Midbrain (tissue), 1 donor: Measurements from ENCODE around the gene CDC26.
"Not testable (repeated sequence)": the region's sequence is repeated elsewhere in the genome, so short reads cannot be mapped to it uniquely, and the experiment has no call there.

Experiments used
- DNase-seq: peaks from one replicate; lab custom pipeline; 2025; lab: John Stamatoyannopoulos, UW

Gene CDC26

GRCh38 chr9:113293285-113293878, 18.0 kb upstream of the CDC26 start:
- DNase-seq, result no peak

- DNase-seq, result no peak
Measured at GRCh38 chr9:113290052-113290607, 14.8 kb upstream of the CDC26 start.

- no peak for DNase-seq
Measured at GRCh38 chr9:113289091-113289490, 13.7 kb upstream of the CDC26 start.

DNA sequence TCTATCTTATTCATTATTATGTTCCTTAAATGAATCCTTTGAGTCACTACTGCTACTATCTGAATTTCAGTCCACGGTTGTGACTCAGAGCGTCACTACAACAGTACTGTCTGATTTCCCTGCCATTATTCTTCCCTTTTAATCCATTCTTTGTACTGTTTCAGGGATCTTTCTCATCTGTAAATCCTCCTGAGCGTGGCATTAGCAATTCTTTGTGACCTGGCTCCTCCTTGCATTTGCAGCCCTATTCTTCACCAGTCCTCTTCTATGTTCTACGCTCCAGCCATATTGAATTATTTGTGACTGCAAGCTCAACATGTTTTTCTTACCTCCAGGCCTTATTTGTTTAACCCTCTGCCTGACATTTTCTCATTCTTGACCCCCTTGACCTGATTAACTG, 6.0 kb upstream of the CDC26 start:
- DNase-seq, result no peak

DNA sequence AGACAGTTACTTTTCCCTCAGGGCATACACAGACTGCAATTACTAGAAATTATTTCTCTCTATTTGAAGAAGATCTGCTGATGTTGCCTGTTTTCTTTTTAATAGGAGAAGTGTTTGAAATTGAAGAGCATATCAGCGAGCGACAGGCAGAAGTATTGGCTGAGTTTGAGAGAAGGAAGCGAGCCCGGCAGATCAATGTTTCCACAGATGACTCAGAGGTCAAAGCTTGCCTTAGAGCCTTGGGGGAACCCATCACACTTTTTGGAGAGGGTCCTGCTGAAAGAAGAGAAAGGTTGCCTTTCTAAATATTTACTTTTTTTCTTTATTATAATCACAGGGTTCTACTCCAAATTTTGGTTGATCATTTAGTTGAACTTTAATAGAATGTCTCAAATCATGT, 3.5 kb upstream of the CDC26 start:
- no peak for DNase-seq

GRCh38 chr9:113274474-113275156, 757 bp downstream of the CDC26 start:
- DNase-seq, result peak; percentile 70

DNA sequence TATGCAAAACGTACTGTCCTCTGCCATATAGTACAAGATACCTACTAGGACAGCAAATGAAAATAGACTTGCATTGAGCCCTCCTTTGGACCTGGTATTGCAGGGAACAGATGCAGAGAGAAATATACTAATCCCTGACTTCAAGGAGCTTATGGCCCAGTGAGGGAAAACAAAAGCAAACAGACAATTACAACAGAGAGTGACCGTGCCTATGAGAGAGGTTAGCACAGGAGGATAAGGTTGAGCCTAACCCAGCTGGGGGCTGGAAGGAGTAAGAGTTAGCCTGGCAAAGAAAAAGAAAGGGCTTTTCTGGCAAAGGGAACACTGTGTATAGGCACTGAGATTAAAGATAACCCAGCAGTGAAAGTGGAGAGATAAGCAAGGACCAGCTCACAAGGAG, 5.5 kb downstream of the CDC26 start:
- no peak for DNase-seq

DNA sequence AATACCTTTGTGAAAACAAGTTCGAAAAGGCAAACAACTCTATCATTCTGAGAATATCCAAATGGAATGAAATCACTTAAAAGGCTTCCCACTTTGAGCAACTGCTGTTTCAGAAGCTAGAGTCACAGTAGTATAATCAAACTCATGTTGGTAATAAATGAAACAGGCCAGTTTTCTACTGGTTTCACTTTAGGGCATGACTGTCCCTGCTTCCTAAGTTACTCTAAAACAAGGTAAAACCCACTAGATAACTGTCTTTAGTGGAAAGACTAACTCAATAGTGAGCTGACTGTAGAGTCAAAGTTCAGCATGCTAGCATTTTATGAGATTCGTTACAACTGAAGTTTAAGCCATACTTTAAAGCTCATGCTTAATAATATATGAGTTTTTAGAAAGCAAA, 6.0 kb downstream of the CDC26 start:
- DNase-seq, result no peak

GRCh38 chr9:113267911-113268566, 7.3 kb downstream of the CDC26 start:
- DNase-seq, result no peak

GRCh38 chr9:113266174-113266573, 9.2 kb downstream of the CDC26 start:
- DNase-seq, result no peak

GRCh38 chr9:113261917-113262671, 13.3 kb downstream of the CDC26 start:
- no peak for DNase-seq

GRCh38 chr9:113258282-113258681, 17.1 kb downstream of the CDC26 start:
- no peak for DNase-seq

DNA sequence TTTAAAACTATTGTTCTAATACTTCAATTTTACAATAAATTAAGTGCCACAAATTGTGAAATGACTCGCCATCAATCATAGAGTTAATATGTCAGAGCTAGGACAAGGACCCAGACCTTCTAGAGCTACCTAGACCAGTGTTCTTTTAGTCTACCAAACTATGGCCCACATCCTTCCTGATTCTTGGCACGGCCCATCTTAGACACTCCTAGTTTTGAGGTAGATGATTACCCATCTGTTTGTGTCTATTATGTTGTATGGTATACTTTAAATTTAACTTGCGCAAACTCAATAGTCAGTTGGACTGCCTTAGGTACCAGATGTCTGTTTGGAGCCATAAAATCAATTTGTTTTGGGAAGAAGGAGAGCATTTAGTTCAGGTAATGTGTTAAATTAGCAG, 17.5 kb downstream of the CDC26 start:
- DNase-seq, result no peak

DNA sequence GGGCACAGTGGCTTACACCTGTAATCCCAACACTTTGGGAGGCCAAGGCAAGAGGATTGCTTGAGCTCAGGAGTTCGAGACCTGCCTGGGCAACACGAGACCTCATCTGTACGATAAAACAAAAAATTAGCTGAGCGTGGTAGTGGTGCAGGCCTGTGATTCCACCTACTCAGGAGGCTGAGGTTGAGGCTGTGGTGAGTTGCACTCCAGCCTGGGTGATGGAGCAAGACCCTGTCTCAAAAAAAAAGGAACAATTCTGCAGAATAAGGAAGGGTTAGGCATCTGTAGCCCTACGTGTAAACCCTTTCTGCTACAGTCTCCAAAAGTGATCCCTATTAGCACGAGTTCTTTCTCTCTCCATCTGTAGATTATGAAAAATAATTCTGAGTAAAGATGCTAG, 19.9 kb downstream of the CDC26 start:
- DNase-seq, result no peak

DNA sequence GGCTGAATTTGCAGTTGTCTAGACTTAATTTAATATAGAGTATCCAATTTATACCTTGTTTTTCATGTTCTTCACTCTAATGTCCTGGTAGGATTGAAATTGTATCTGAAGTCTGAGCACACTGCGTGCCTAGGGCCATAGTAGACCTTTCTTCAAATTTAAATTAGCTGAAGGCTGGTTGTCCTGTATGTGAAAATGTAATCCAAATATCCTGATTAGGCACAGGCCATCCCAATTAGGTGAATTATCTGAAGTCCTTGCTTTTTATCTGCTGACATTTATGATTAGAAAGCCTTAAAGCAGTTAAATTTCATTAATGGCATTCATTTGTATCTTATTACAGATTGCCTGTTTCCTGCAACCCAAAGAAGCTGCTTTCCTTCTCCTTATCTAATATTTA, 20.4 kb downstream of the CDC26 start:
- DNase-seq, result no peak

GRCh38 chr9:113250807-113251206, 24.6 kb downstream of the CDC26 start:
- no peak for DNase-seq

GRCh38 chr9:113249661-113250060, 25.7 kb downstream of the CDC26 start:
- DNase-seq, result not testable (repeated sequence)

DNA sequence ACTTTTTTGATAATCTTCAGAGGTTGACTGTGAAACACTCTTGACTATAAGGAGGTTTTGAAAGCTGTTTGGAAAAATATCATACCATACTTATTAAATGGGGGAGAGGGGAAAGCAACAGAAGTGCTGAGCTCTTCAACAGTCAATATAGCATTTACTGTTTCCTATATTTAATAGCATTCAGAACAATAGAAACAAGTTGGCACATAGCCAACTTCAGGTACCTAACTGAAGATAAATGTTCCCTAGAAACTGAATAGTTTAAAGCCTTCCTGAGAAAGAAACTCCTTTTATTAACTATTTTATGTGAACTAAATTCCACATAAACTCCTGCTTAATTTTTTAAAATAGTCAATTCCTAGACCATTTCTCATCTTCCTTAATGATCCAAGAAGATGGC, 27.7 kb downstream of the CDC26 start:
- no peak for DNase-seq

DNA sequence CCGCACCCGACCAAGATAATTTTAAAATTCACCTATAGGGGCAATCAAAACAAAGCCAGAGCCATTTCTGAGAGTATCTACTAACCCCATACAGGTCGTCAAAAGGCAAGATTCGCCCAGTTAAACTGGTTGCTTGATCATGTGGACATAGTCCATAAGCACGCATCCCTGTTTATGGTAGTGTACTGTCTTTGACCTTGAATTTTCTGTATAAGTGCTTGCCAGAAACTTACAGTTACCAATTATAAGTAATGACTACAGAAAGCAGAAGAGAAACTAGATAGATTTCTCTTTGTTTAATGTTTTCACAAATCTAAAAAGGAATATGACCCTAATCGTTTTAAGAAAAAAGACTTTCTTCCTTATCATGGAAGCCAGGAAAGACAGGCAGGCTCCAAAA, 28.4 kb downstream of the CDC26 start:
- no peak for DNase-seq

DNA sequence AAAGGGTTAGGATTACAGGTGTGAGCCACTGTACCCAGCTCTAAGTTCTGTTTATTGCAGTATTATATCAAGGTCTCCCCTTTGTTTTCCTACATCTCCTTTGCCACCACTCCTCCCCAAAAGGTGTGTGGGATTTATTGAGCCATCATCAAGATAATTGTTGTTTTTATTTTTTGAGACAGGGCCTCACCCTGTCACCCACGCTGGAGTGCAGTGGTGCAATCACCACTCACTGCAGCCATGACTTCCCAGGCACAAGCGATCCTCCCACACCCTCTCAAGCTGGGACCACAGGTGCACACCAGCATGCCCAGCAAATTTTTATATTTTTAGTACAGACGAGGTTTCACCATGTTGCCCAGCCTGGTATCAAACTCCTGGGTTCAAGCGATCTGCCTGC, 29.5 kb downstream of the CDC26 start:
- DNase-seq, result no peak

GRCh38 chr9:113244556-113244955, 30.8 kb downstream of the CDC26 start:
- no peak for DNase-seq

DNA sequence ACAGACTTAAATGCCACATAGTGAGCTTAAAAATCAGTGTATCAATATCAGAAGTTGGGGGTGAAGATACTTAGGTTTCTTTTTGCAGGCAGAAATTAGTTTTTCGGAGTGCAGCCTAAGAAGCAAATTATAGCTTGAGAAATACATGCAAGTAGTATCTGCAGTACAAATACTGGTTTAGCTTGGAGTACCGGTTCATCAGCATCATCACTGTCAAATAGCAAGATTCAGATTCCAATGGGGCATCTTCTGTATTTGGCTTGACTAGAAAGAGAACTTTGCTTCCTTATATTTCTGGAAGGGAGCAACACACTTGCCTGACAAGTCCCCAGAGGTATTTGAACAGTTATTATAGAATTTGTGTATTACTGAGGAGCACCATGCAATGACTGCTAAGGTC, 34.2 kb downstream of the CDC26 start:
- DNase-seq, result no peak

DNA sequence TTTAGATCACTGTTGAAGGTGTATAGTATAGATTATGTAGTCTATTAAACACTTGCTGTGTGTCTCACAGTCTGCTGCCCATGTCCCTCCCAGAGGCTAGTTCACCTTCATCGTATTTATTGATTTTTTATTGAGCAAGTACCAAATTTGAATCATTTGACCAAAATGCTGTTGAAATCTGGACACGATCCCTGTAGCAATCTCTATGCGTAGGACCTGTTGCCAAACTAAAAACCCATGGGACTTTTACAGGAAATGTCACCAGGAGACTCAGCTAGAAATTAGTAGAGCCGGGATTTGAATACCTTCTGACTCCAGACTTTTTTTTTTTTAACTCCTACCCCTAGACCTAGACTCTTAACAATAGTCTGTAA, 36.5 kb downstream of the CDC26 start:
- no peak for DNase-seq
